ENCODE results near the gene TCHHL1. TPM values are rescaled to one million over a fixed set of nuclear protein-coding genes. Genes with fewer than 3 reads are reported as not detected.

TCHHL1 gene
- total and polyA plus RNA-seq, 11 donors: not detected

- Histone ChIP-seq H3K36me3 (no peaks in the 10 kb centered on the region), H3K4me1 (peaks cover 3 to 61% (median 15%) of the 10 kb centered on the region in 12 donors), H3K27ac (no peak overlapping the region), H3K9me3 (no peaks in the 10 kb centered on the region), H3K4me3 (no peak overlapping the region), H3K27me3 (peaks cover 0 to 23% (median 0%) of the 10 kb centered on the region in 9 donors)
- ATAC-seq: no peak
- no peak for TF ChIP-seq CTCF (IDR thresholded peaks at IDR 0.05)
- TF ChIP-seq POLR2A (IDR thresholded peaks at IDR 0.05): no peak
- intact Hi-C loops (cut with DNase I): loop anchor here in 9 of 10 donors (2.0 to 10.0 kb wide), 6 partner anchors 64 to 406 kb away; partner anchors contain the start of gene TCHH (in 1 of the 9)
- DNase-seq: no peak
- 59 to 69% (median 63%) methylated on average over 6 of the region's 6 CpGs for WGBS, 4 donors
These were observed 37.8 kb downstream of the TCHHL1 start for GRCh38 chr1:152050886-152051675.

- no peak for DNase-seq
- Histone ChIP-seq H3K27ac (peak overlapping the region in 3 of 12 donors; percentile 86 to 97 (median 94)), H3K27me3 (peaks cover 0 to 10% (median 0%) of the 10 kb centered on the region in 9 donors), H3K9me3 (no peaks in the 10 kb centered on the region), H3K4me1 (peaks cover 3 to 64% (median 16%) of the 10 kb centered on the region in 12 donors), H3K4me3 (no peak overlapping the region), H3K36me3 (no peaks in the 10 kb centered on the region)
- 82 to 88% (median 87%) methylated on average over 8 of the region's 8 CpGs for WGBS, 4 donors
- intact Hi-C loops (cut with DNase I): loop anchor here in 9 of 10 donors (2.0 to 10.0 kb wide), 6 partner anchors 65 to 408 kb away; partner anchors contain the start of gene TCHH (in 1 of the 9)
- no peak for ATAC-seq
- TF ChIP-seq POLR2A (IDR thresholded peaks at IDR 0.05) (no peak), CTCF (IDR thresholded peaks at IDR 0.05) (no peak)
These were observed 39.4 kb downstream of the TCHHL1 start for GRCh38 chr1:152049291-152050083.

GRCh38 chr1:152048416-152049009, 40.4 kb downstream of the TCHHL1 start:
- DNase-seq (peak in 3 of 5 donors; percentile 64 to 82 (median 74)), ATAC-seq (peak; percentile 33 to 47 (median 35))
- no peak for TF ChIP-seq POLR2A (IDR thresholded peaks at IDR 0.05)
- no peak for TF ChIP-seq CTCF (IDR thresholded peaks at IDR 0.05)
- no peaks in the 10 kb centered on the region for H3K36me3 ChIP-seq
- intact Hi-C loops (cut with DNase I): loop anchor here in 1 of 10 donors (5.0 kb wide), 1 partner anchor 394 kb away; no protein-coding TSS in a partner anchor
- H3K4me1 ChIP-seq: peaks cover 3 to 70% (median 17%) of the 10 kb centered on the region in 12 donors
- peaks cover 0 to 9% (median 0%) of the 10 kb centered on the region in 9 donors for H3K27me3 ChIP-seq
- no peaks in the 10 kb centered on the region for H3K9me3 ChIP-seq
- peak overlapping the region; percentile 73 to 97 (median 86) for H3K27ac ChIP-seq
- 58 to 61% (median 61%) methylated on average over 6 of the region's 6 CpGs for WGBS, 4 donors
- H3K4me3 ChIP-seq: peak overlapping the region in 8 of 12 donors; percentile 2 to 42 (median 26)

Measured in heart left ventricle (tissue), 16 donors.